22Rv1 (cell line): Measurements from ENCODE around the gene CRIP2.
A peak's percentile ranks its signal among the peaks of the same experiment; 100 is the strongest.

Source experiments
- H3K27ac ChIP-seq: fragments of 450-650 bp; 2 replicates; pipeline ENCODE4 v1.5.1; 2017
- ZFX ChIP-seq: fragments of 450-650 bp; IDR thresholded peaks from 2 replicates; pipeline ENCODE4 v1.6.1; 2017; ENCODE audit warnings: antibody characterized with exemption, borderline replicate concordance
- TF ChIP-seq, protein P1 (sequence below): fragments of 450-650 bp; IDR thresholded peaks from 2 replicates; pipeline ENCODE4 v1.5.1; 2017; ENCODE audit warnings: mild to moderate bottlenecking

Gene CRIP2, protein sequence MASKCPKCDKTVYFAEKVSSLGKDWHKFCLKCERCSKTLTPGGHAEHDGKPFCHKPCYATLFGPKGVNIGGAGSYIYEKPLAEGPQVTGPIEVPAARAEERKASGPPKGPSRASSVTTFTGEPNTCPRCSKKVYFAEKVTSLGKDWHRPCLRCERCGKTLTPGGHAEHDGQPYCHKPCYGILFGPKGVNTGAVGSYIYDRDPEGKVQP

DNA sequence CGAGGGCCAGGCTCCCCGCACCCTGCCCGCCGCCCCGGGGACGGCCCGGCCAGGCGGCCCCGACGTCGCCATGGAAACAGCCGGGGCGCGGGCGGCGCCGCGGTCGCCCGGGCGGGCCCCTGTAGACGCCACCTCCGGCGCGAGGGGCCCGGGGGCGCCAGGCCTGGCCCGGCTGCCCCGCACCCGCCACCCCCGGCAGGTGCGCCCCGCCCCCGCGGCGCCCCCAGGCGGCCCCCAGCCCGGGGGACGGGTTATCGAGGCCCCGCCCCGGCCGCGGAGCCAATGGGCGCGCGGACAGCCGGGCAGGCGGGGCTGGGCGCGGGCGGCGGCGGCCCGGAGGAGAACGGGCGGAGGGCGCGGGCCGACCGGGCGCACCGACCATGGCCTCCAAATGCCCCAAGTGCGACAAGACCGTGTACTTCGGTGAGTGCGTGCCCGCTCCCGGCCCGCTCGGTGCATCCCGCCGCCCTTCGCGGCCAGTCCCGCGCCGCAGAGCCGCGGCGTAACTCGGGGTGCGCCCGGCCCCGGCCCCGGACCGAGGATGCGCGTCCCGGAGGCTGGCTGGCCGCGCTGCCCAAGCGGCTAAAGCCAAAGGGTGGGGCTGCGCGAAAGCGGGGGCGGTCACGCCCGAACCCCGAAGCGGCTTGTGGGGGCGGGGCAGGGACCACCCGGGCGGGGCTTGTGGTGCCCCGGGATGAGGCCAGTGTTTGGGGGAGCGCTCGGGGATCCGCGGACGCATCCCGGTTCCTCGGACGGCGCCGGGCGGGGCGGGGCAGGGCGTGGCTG, at the start of gene CRIP2:
Gene CRIP2 (plus strand): TSS at position 339 of the 786 bp plus-strand sequence. CDS start 42 bp downstream, at position 381.
- H3K27ac ChIP-seq, result peak within 1 kb of the TSS; percentile 95
- TF ChIP-seq, protein P1, sequence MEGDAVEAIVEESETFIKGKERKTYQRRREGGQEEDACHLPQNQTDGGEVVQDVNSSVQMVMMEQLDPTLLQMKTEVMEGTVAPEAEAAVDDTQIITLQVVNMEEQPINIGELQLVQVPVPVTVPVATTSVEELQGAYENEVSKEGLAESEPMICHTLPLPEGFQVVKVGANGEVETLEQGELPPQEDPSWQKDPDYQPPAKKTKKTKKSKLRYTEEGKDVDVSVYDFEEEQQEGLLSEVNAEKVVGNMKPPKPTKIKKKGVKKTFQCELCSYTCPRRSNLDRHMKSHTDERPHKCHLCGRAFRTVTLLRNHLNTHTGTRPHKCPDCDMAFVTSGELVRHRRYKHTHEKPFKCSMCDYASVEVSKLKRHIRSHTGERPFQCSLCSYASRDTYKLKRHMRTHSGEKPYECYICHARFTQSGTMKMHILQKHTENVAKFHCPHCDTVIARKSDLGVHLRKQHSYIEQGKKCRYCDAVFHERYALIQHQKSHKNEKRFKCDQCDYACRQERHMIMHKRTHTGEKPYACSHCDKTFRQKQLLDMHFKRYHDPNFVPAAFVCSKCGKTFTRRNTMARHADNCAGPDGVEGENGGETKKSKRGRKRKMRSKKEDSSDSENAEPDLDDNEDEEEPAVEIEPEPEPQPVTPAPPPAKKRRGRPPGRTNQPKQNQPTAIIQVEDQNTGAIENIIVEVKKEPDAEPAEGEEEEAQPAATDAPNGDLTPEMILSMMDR, result no peak
- TF ChIP-seq ZFX, result no peak

DNA sequence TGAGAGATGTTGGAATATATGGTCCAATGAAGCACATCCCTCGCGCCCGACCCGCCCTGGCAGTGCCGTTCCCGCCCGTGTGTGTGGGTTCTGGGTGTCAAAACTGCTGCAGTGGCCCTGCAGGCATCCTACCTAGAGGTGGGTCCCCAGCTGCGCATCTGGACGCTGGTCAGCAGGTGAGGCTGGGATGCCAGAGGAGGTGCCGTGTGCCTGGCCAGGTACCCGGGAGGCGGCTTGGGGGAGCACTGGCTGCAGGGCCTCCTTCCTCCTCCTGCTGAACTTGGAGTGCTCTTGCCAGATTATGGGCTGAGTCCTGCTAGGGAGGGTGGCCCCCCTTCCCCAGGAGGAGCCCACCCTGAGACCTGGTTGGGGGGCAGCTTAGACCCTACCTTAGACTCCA, 49.8 kb upstream of the CRIP2 start:
- no peak overlapping the region for H3K27ac ChIP-seq
- TF ChIP-seq, protein P1, result no peak
- no peak for TF ChIP-seq ZFX

DNA sequence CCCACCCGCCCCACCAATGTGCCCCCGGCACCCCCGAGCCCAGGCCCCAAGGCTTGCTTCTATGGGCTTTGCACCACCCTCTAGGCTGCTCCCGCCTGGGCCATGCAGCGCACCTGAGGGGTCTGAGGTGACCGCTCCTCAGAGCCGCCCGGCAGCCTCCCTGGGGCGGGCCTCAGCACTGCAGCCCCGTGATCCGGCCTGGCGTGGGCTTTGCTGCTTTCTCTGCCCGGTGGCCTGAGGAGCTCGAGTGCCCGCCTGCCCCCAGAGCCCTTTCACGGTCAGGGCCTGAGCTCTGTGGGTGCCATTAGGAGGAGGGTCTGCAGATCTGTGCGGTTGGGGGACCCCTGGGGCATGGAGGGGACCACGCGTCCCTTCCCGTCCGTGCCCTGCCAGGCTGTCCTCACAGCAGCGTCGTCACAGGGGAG, 48.8 kb upstream of the CRIP2 start:
- no peak for TF ChIP-seq ZFX
- TF ChIP-seq, protein P1, result no peak

DNA sequence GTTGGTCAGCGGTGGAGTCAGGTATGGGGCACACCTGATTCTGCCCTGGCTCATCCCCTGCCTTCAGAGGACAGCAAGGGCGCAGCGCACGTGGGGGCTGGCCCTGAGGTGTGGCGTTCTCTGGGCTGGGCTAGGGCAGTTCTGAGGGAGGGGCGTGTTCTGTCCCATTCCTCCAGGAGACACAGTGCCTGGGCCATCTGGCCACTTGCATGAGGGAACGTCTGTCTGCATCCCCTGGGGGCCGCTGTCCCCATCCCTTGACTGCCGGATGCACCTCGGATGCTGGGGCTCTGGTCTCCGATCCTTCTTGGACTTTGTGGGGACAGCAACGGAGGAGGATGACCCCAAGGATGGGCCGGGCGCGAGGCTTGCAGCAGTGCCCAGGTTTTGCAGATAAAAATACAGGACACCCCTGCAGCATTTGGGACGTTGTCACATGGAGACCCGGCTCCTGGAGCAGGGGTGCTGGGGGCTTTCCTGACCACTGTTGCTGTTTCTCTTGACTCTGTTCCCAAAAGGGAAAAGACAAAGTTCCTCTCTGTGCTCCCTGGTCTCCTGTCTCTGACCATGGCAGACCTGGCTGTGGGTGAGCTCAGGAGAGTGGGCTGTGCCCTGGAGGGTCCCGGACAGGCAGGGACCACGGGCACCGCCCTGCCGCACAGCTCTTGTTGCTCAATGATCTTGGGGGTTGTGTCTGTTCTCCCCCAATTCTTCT, 48.0 kb upstream of the CRIP2 start:
- no peak for TF ChIP-seq ZFX
- TF ChIP-seq, protein P1, result no peak
- no peak overlapping the region for H3K27ac ChIP-seq

More for the DNA sequence above, 48.8 kb upstream of the CRIP2 start:
- H3K27ac ChIP-seq, result no peak overlapping the region

DNA sequence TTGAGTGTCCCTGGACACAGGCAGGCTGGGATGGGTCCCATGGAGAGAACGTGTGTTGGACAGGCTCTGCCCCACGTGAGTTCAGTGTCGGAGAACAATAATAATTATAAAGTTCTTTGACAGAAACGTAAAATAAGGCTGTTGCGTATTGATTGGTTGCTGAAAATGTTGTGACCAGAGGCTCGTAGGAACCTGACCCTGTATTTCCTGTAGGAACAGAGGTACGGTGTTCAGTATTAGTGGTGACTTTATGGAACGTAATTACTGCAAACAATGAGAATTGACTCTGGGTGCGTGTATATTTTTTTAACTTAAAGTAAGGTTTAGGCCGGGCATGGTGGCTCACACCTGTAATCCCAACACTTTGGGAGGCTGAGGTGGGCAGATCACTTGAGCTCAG, 47.2 kb upstream of the CRIP2 start:
- H3K27ac ChIP-seq, result no peak overlapping the region
- TF ChIP-seq, protein P1, result no peak
- TF ChIP-seq ZFX, result no peak

DNA sequence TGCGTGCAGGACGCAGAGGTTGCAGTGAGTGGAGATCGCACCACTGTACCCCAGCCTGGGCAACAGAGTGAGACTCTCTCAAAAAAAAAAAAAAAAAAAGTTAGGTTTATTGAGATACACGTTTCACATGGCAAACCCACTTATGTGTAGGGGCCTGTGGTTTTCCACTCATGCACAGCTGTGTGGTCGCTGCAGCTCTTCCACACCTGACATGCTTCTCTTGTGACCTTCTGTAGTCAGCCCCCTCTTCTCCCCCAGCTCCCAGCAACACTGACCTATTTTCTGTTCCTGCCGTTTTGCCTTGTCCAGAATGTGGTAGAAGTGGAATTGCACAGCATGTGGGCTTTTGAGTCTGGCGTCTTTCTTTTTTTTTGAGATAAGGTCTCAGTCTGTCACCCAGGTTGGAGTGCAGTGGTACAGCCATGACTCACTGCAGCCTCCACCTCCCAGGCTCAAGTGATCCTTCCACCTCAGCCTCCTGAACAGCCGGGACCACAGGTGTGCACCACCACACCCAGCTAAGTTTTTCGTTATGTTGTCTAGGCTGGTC, 46.6 kb upstream of the CRIP2 start:
- H3K27ac ChIP-seq, result no peak overlapping the region
- no peak for TF ChIP-seq ZFX

DNA sequence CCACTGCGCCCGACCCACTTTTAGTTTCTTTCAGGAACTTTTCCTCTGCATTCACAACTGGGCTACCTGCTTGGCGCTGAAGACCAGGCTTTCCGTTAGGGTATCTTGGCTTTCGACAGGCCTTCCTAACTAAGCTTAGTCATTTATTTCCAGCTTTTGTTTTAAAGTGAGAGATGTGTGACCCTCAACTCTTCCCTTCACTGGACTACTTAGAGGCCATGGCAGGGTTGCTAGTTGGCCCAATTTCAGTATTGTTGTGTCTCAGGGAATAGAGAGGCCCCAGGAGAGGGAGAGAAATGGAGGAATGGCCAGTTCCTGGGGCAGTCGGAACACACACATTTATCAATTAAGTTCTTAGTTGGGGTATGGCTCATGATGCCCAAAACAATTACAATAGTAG, 44.6 kb upstream of the CRIP2 start:
- no peak overlapping the region for H3K27ac ChIP-seq
- TF ChIP-seq ZFX, result no peak
- TF ChIP-seq, protein P1, result no peak
